WI38 (cell line): ENCODE measurements around the gene ZNF101.
"Not testable (repeated sequence)": the region's sequence is repeated elsewhere in the genome, so short reads cannot be mapped to it uniquely, and the experiment has no call there.

Source experiments
- H3K4me3 ChIP-seq: 2 replicates; pipeline ENCODE4 v1.5.1; 2011; ENCODE audit warnings: low read depth, mild to moderate bottlenecking, control low read depth, low read length
- TF ChIP-seq, protein P1 (sequence below): IDR thresholded peaks from 2 replicates; pipeline ENCODE4 v1.5.1; 2012; ENCODE audit warnings: low read depth, mild to moderate bottlenecking, control low read depth, low read length

Gene ZNF101

GRCh38 chr19:19662344-19662743, 6.3 kb upstream of the ZNF101 start:
- TF ChIP-seq, protein P1, sequence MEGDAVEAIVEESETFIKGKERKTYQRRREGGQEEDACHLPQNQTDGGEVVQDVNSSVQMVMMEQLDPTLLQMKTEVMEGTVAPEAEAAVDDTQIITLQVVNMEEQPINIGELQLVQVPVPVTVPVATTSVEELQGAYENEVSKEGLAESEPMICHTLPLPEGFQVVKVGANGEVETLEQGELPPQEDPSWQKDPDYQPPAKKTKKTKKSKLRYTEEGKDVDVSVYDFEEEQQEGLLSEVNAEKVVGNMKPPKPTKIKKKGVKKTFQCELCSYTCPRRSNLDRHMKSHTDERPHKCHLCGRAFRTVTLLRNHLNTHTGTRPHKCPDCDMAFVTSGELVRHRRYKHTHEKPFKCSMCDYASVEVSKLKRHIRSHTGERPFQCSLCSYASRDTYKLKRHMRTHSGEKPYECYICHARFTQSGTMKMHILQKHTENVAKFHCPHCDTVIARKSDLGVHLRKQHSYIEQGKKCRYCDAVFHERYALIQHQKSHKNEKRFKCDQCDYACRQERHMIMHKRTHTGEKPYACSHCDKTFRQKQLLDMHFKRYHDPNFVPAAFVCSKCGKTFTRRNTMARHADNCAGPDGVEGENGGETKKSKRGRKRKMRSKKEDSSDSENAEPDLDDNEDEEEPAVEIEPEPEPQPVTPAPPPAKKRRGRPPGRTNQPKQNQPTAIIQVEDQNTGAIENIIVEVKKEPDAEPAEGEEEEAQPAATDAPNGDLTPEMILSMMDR: no peak
- H3K4me3 ChIP-seq: peak overlapping the region; percentile 96

DNA sequence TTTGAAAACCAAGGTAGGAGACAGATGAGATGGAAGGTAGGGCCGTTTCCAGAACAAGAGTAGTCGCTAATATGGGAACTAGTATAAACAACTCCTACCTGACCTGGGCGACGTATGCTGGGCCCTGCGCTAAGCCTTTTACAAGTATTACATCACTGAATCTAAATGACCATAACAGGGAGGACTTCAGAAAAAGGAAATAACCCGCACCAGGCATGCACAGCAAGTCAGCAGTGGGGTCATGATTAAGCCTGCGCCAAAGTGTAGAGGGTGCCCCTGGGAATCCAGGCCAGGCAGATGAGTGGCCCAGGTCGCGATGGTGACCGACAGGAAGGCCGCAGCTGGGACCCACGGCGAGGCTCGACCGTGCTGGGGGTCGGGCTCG, 5.8 kb upstream of the ZNF101 start:
- TF ChIP-seq, protein P1: no peak
- H3K4me3 ChIP-seq: peak overlapping the region; percentile 96

DNA sequence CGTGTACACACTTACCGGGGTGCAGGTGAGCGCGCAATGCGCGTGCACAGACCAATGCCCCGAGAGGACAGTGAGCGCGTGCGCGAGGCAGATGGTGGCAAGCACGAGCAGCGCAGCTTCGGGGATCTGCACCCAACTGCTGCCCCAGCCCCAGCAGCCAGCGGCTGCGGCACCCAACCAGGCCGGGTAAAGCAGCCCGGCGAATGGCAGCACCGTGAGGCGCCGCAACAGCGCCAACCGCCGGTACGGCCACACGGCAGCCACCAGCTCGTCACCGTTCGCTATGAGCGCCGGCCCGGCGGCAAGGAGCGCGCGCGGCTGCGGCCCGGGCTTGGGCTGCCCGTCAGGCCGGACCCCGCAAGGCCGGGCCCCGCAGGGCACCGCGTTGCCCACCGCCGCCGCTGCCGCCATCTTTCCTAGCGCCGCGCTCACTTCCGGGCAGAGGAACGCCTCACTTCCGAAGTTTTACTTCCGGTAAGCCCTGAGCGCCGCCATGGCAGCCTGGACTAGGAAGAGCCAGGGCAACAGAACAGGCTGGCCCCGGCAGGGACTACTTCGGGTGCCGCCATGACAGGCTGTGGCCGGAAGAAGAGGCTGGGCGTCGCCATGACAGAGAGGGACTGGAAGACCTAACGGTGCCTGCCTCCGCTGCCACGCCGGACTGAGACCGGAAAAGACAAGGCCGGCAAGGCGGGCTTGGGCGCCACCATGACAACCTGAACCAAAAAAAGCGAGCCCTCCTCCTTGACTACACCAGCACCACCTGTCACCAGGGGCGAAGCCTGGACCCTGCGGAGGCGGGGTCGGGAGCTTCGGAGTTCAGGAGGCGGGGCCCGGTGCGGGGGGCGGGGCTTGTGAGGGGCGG, 5.2 kb upstream of the ZNF101 start, which contains the start of gene ATP13A1:
ATP13A1 (minus strand) TSS at position 421 of the 865 bp plus-strand sequence; CDS start at position 411, 10 bp downstream.
- TF ChIP-seq, protein P1: no peak
- H3K4me3 ChIP-seq: peak within 1 kb of the TSS; percentile 96

- H3K4me3 ChIP-seq: not testable (repeated sequence)
These were observed 3.2 kb upstream of the ZNF101 start for GRCh38 chr19:19665420-19665948.

GRCh38 chr19:19670070-19670551, 1.5 kb downstream of the ZNF101 start:
- TF ChIP-seq, protein P1: no peak
- H3K4me3 ChIP-seq: peak overlapping the region; percentile 90; the same call in 1 of the 2 replicates

- TF ChIP-seq, protein P1: no peak
These were observed 4.2 kb downstream of the ZNF101 start for GRCh38 chr19:19672816-19673215.

GRCh38 chr19:19674315-19674714, 5.7 kb downstream of the ZNF101 start:
- TF ChIP-seq, protein P1: no peak
- no peak overlapping the region for H3K4me3 ChIP-seq

More at GRCh38 chr19:19672816-19673215, 4.2 kb downstream of the ZNF101 start:
- no peak overlapping the region for H3K4me3 ChIP-seq
